Ecto neural progenitor cell (in vitro differentiated cells): ENCODE data around the gene CALN1.
"Not testable (repeated sequence)": the region's sequence is repeated elsewhere in the genome, so short reads cannot be mapped to it uniquely, and the experiment has no call there.

Experiments
- DNase-seq: peaks from one replicate; pipeline ENCODE4 v3.0.0-alpha.2; 2018; ENCODE audit warnings: low spot score

The CALN1 gene

GRCh38 chr7:72267291-72267800 is 144.8 kb downstream of the CALN1 start:
- no peak for DNase-seq

DNA sequence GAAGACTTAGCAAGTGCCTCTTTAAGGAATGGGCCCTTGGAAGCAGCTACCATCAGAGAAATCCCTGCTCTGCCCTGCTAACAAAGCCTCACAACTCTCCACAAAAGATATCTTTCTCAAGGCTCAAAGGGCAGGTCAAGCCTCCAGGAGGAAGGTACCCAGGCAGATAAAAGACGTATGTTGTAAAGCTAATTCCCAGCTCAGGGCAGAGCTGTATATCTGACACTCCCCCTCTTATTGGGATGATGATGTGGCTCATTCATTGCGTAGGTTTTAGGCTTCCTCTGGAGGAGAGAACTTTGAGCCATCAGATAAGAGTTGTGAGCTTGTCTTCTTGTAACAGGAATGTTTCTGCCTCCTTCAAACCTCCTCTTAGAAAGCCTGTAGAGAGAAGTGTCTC is 145.4 kb downstream of the CALN1 start:
- DNase-seq: peak; percentile 46

- no peak for DNase-seq
Observed at GRCh38 chr7:72265071-72265904, 146.8 kb downstream of the CALN1 start.

GRCh38 chr7:72260406-72260805 is 151.7 kb downstream of the CALN1 start:
- no peak for DNase-seq

GRCh38 chr7:72258074-72258473 is 154.1 kb downstream of the CALN1 start:
- no peak for DNase-seq

DNA sequence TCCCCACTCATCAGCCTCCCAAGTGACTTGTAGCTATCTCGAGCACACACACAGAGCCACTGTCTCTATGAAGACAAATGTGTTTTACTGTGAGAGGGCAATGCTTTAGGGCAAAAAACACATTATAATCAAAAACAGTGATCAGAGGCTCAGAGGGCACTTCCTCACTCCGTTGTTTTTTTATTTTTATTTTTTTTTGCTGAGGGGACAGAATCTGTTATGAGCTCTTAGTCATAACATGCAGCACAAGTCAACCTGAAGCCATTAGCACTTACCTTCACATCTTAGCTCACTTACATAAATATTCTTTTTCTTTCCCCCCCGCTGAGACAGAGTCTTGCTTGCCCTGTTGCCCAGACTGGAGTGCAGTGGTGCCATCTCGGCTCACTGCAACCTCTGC is 157.7 kb downstream of the CALN1 start:
- DNase-seq: no peak

- no peak for DNase-seq
Observed at GRCh38 chr7:72249106-72249505, 163.0 kb downstream of the CALN1 start.

DNA sequence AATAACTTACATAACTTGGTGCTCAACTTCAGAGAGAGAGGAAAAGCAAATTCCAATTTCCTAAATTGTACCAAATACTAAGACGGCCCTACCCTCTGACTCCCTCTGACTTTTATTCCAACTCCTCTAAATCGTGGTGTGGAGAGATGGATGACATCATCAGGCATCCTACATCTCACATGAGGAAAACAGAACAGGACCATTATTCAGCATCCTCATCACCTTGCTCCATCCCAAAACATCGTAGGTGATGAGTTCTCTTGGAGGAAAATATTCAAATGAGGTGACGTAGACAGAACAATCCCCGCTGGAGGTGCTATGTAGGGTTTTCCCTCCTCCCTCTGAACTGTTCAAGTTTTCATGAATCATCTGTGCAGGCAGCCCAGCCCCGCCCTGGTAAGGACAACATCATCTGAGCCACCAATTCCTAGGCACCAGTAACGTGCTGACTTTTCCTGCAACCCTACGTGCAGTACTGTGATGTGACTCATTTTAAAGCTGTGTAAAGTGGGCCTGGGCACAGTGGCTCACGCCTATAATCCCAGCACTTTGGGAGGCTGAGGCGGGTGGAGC is 167.2 kb downstream of the CALN1 start:
- DNase-seq: no peak

- no peak for DNase-seq
Observed at GRCh38 chr7:72243329-72243728, 168.8 kb downstream of the CALN1 start.

DNA sequence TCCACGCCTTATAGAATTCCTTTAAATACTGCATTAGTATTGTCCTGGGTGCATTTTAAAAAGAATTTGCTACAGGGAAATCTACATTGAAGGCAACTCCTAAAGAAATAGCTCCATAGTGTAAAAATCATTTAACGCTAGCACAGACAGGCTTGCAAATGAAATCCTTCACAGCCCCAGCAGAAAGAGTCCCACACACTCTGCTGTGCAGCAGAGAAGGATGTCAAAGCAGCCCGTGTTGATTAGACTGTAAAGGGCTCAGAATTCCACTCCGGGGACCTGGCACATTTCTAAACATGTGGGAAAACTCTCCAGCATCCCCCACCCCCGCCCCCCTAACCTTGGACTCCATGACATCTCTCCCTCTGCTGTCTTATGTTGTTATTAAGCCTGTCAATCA is 176.8 kb downstream of the CALN1 start:
- no peak for DNase-seq

GRCh38 chr7:72234086-72234485 is 178.1 kb downstream of the CALN1 start:
- DNase-seq: no peak

DNA sequence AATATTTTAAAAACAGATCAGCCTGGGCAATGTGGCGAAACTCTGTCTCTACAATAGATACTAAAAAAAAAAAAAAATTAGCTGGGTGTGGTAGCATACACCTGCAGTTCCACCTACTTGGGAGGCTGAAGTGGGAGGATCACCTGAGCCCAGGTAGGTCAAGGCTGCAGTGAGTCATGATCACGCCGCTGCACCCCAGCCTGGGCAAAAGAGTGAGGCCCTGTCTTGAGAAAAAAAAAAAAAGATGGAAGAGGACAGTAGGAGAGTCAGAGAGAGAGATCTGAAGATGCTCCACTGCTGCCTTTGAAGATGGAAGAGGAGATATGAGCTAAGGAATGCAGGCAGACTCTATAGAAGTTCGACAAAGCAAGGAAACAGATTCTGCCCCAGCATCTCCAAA is 181.9 kb downstream of the CALN1 start:
- DNase-seq: no peak

- DNase-seq: no peak
Observed at GRCh38 chr7:72223351-72223750, 188.8 kb downstream of the CALN1 start.

DNA sequence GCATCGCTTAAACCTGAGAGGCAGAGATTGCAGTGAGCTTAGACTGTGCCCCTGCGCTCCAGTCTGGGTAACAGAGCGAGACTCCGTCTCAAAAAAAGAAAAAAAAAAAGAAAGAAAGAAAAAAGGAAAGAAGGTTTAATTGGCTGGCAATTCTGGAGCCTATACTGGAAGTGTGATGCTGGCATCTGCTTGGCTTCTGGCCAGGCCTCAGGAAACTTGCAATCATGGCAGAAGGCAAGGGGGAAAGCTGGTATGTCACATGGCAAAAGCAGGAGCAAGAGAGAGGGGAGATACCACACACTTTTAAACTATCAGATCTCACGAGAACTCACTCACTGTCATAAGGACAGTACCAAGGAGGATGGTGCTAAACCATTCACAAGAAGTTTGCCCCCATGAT is 190.0 kb downstream of the CALN1 start:
- DNase-seq: no peak

GRCh38 chr7:72219500-72219899 is 192.6 kb downstream of the CALN1 start:
- DNase-seq: no peak

- DNase-seq: no peak
Observed at GRCh38 chr7:72217151-72217550, 195.0 kb downstream of the CALN1 start.

GRCh38 chr7:72213769-72214168 is 198.4 kb downstream of the CALN1 start:
- DNase-seq: no peak

- no peak for DNase-seq
Observed at GRCh38 chr7:72213081-72213480, 199.1 kb downstream of the CALN1 start.

DNA sequence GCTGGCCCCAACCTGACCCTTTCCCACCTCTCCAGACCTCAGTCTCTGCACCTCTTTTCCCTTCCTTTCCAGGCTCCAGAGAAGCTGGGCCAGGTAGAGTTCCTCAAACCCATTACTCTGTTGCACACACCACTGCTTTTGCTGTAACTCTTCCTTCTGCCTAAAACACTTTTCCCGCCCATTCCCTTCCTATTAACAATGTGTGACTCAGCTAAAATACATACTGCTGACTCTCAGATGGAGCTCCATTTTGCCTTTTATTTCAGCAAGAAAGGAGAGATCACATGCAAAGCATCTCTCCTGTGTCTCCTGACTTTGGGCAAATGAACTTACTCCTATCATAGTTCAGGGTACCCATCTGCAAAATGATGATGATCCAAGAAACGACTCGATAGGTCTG is 201.0 kb downstream of the CALN1 start:
- no peak for DNase-seq

DNA sequence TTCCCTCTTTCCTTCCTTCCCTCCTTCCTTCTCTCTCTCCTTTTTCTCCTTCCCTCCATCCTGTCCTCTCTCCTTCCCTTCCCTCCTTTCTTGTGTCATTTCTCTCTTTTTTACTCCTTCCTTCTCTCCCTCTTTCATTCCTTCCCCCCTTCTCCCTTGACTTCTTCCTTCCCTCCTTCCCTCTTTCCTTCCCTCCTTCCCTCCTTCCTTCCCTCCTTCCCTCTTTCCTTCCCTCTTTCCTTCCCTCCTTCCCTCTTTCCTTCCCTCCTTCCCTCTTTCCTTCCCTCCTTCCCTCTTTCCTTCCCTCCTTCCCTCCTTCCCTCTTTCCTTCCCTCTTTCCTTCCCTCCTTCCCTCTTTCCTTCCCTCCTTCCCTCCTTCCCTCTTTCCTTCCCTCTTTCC is 203.1 kb downstream of the CALN1 start:
- DNase-seq: not testable (repeated sequence)

DNA sequence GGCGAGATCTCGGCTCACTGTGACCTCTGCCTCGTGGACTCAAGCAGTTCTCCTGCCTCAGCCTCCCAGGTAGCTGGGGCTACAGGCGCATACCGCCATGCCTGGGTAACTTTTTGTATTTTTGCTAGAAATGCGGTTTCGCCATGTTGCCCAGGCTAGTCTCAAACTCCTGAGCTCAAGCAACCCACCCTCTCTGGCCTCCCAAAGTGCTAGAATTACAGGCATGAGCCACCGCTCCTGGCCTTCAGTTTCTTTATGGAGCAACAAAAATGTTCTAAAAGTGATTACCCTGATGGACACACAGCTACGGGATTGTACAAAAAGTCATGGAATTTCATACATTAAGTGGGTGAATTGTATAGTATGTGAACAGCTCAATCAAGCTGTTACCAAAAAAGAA is 216.0 kb downstream of the CALN1 start:
- DNase-seq: peak; percentile 11

GRCh38 chr7:72190919-72191318 is 221.2 kb downstream of the CALN1 start:
- peak; percentile 19 for DNase-seq

DNA sequence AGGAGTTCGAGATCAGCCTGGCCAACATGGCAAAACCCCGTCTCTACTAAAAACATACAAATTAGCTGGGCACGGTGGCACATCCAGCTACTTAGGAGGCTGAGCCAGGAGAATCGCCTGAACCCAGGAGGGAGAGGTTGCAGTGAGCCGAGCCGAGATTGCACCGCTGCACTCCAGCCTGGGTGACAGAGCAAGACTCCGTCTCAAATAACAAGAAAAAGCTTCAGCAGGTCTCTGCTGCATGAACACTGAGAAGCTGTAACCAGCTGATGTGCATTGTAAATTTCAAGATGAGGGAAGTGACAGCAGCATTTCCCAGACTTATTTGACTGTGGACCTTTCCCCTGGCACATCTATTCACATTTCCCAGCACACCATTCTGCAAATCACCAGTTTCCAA is 222.0 kb downstream of the CALN1 start:
- DNase-seq: peak; percentile 16

DNA sequence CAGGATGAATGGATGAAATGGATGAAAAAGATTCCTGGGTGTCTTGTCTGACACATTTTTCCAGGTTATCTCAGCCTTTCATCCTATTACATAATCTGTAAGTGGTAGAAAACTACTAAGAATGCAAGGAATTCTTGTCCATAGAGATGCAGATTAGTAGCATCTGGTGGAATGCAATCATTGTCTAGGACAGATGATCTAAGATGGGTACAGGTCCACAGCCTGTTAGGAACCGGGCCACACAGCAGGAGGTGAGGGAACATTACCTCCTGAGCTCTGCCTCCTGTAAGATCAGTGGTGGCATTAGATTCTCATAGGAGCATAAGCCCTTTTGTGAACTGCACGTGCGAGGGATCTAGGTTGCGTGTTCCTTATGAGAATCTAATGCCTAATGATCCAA is 225.0 kb downstream of the CALN1 start:
- DNase-seq: peak; percentile 31
